ENCODE measurements around the gene MYLK.

The MYLK gene

GRCh38 chr3:123679712-123680386, 204.3 kb downstream of the MYLK start:
- Histone ChIP-seq H3K4me1 (ENCODE audit: insufficient read depth, poor library complexity, severe bottlenecking) (peaks cover 5% of the 10 kb centered on the region), H3K27ac (ENCODE audit: poor library complexity, severe bottlenecking) (no peak overlapping the region), H3K4me3 (ENCODE audit: severe bottlenecking) (no peak overlapping the region), H3K36me3 (ENCODE audit: low read depth) (no peaks in the 10 kb centered on the region), H3K9me3 (ENCODE audit: severe bottlenecking) (no peaks in the 10 kb centered on the region), H3K27me3 (ENCODE audit: insufficient read depth, poor library complexity, severe bottlenecking) (no peaks in the 10 kb centered on the region)
- ATAC-seq (ENCODE audit: low read depth) = no peak
- TF ChIP-seq, protein P1, sequence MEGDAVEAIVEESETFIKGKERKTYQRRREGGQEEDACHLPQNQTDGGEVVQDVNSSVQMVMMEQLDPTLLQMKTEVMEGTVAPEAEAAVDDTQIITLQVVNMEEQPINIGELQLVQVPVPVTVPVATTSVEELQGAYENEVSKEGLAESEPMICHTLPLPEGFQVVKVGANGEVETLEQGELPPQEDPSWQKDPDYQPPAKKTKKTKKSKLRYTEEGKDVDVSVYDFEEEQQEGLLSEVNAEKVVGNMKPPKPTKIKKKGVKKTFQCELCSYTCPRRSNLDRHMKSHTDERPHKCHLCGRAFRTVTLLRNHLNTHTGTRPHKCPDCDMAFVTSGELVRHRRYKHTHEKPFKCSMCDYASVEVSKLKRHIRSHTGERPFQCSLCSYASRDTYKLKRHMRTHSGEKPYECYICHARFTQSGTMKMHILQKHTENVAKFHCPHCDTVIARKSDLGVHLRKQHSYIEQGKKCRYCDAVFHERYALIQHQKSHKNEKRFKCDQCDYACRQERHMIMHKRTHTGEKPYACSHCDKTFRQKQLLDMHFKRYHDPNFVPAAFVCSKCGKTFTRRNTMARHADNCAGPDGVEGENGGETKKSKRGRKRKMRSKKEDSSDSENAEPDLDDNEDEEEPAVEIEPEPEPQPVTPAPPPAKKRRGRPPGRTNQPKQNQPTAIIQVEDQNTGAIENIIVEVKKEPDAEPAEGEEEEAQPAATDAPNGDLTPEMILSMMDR (IDR thresholded peaks at IDR 0.05; ENCODE audit: poor library complexity, severe bottlenecking) = no peak
- no peak for DNase-seq (ENCODE audit: low spot score)

DNA sequence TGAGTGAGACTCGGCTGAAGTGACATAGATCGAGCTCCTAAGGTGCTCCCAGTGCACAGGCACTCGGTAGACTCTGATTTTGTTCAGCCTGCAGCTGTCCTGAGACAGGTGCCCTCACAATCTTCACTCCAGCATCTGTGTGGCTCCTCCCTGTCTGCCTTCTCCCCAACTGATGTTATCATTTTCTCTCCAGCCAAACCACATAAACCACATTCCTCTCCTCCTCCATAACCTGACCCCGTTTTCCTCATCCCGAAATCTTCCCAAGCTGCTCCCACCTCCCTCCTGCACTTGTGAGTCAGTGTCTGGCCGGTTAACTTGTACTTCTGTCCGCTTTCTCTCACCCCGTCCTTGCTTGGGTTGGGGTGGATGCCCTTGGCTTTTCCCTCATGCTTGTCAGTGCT, 206.0 kb downstream of the MYLK start:
- ATAC-seq (ENCODE audit: low read depth) (peak; percentile 82), DNase-seq (ENCODE audit: low spot score) (no peak)
- Histone ChIP-seq H3K4me1 (ENCODE audit: insufficient read depth, poor library complexity, severe bottlenecking) (peaks cover 5% of the 10 kb centered on the region), H3K36me3 (ENCODE audit: low read depth) (no peaks in the 10 kb centered on the region), H3K9me3 (ENCODE audit: severe bottlenecking) (no peaks in the 10 kb centered on the region), H3K27me3 (ENCODE audit: insufficient read depth, poor library complexity, severe bottlenecking) (no peaks in the 10 kb centered on the region), H3K4me3 (ENCODE audit: severe bottlenecking) (no peak overlapping the region), H3K27ac (ENCODE audit: poor library complexity, severe bottlenecking) (no peak overlapping the region)
- TF ChIP-seq, protein P1 (IDR thresholded peaks at IDR 0.05; ENCODE audit: poor library complexity, severe bottlenecking) = no peak

DNA sequence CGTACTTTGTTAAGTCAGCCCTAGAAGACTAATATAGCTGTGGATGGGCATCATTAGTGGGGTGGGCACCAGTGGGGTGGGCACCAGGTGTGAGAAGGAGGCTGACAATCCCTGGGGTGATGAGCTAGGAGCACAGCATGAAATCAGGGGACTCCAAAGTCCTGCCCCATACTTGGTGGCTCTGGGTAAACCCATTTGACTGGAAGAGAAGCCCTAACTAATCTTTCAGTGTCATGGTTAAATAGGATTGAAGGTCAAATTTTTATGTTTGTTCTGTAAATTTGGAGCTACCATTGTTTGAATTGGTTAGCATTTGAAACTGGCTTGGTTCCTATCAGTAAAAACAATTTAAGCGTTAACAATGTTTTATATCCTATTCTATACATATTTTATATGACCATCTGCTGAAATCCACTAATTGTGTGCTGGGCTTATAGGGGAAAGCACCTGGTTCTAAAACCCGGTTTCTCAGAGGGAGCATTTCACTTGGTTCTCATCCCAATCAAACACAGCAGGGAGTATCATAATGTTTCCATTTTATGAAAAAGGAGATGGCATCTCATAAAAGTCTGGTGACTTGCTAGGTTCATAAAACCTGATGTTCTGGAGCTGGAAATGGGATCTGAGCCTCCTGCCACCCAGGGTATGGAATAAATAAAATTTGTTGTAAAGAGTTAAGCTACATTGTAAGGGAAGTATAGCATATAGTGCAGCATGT, 211.5 kb downstream of the MYLK start:
- no peak overlapping the region for H3K27ac ChIP-seq (ENCODE audit: poor library complexity, severe bottlenecking)
- TF ChIP-seq, protein P1 (IDR thresholded peaks at IDR 0.05; ENCODE audit: poor library complexity, severe bottlenecking) = no peak
- no peak for ATAC-seq (ENCODE audit: low read depth)

GRCh38 chr3:123670743-123671142, 213.4 kb downstream of the MYLK start:
- H3K4me3 ChIP-seq (ENCODE audit: severe bottlenecking) = no peak overlapping the region
- no peak for ATAC-seq (ENCODE audit: low read depth)
- TF ChIP-seq, protein P1 (IDR thresholded peaks at IDR 0.05; ENCODE audit: poor library complexity, severe bottlenecking) = no peak

More for the DNA sequence above, 211.5 kb downstream of the MYLK start:
- H3K36me3 ChIP-seq (ENCODE audit: low read depth) = no peaks in the 10 kb centered on the region
- no peak for DNase-seq (ENCODE audit: low spot score)
- no peaks in the 10 kb centered on the region for H3K4me1 ChIP-seq (ENCODE audit: insufficient read depth, poor library complexity, severe bottlenecking)
- H3K9me3 ChIP-seq (ENCODE audit: severe bottlenecking) = no peaks in the 10 kb centered on the region
- H3K27me3 ChIP-seq (ENCODE audit: insufficient read depth, poor library complexity, severe bottlenecking) = no peaks in the 10 kb centered on the region
- no peak overlapping the region for H3K4me3 ChIP-seq (ENCODE audit: severe bottlenecking)

DNA sequence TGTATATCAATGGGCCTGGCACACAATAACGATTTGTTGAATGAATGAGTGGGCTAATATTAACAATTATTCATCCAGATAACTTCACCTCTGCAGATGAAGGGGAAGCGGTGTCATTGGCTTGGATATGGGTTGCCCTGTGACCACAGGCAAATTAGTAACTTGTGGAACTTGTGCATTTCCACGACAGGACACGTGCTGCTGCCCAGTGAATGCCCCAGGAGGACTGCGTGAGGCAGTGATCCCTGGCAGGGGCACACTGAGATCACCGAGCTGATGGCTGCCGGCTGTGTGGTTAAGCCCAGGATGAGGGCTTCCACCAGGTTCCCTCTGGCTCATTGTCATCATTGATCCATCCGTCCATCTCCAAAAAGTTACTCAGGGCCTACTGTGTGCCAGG, 215.2 kb downstream of the MYLK start:
- Histone ChIP-seq H3K4me3 (ENCODE audit: severe bottlenecking) (no peak overlapping the region), H3K27ac (ENCODE audit: poor library complexity, severe bottlenecking) (no peak overlapping the region)

More at GRCh38 chr3:123670743-123671142, 213.4 kb downstream of the MYLK start:
- no peaks in the 10 kb centered on the region for H3K36me3 ChIP-seq (ENCODE audit: low read depth)
- H3K27ac ChIP-seq (ENCODE audit: poor library complexity, severe bottlenecking) = no peak overlapping the region
- H3K27me3 ChIP-seq (ENCODE audit: insufficient read depth, poor library complexity, severe bottlenecking) = no peaks in the 10 kb centered on the region
- no peaks in the 10 kb centered on the region for H3K4me1 ChIP-seq (ENCODE audit: insufficient read depth, poor library complexity, severe bottlenecking)
- DNase-seq (ENCODE audit: low spot score) = no peak
- no peaks in the 10 kb centered on the region for H3K9me3 ChIP-seq (ENCODE audit: severe bottlenecking)

More for the DNA sequence above, 215.2 kb downstream of the MYLK start:
- ATAC-seq (ENCODE audit: low read depth) (no peak), DNase-seq (ENCODE audit: low spot score) (no peak)
- Histone ChIP-seq H3K27me3 (ENCODE audit: insufficient read depth, poor library complexity, severe bottlenecking) (no peaks in the 10 kb centered on the region), H3K36me3 (ENCODE audit: low read depth) (no peaks in the 10 kb centered on the region), H3K9me3 (ENCODE audit: severe bottlenecking) (no peaks in the 10 kb centered on the region), H3K4me1 (ENCODE audit: insufficient read depth, poor library complexity, severe bottlenecking) (no peaks in the 10 kb centered on the region)
- TF ChIP-seq, protein P1 (IDR thresholded peaks at IDR 0.05; ENCODE audit: poor library complexity, severe bottlenecking) = no peak

All from RWPE2 (cell line).